HG03432 (cell line): ENCODE data around the gene GP2.
"Not testable (repeated sequence)": the region's sequence is repeated elsewhere in the genome, so short reads cannot be mapped to it uniquely, and the experiment has no call there.

Experiments used
- ATAC-seq: cut with Tn5 transposase; IDR thresholded peaks from one replicate; pipeline ENCODE4 v1.9.1; 2021; ENCODE audit warnings: mild to moderate bottlenecking, moderate library complexity; ENCODE audit not compliant: unreplicated experiment

The GP2 gene

DNA sequence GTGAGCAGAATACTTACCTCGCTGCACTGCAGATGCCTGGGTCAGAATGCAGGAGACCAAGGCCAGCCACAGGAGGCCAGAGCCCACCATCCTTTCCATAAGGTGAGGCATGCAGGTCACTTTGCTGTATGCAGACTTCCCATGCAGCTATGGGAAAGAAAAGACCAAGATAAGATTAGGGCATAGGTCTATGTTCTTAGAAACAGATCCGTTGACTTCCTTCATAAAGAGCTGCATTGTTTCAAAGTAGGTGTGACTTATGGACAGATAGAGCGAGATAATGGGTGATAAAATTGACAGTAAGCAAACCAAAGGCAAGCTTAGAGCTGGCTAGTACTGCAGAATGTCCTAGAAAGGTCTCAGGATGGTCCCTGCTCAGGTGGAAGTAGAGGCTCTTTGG is 992 bp downstream of the GP2 start:
- no peak for ATAC-seq

DNA sequence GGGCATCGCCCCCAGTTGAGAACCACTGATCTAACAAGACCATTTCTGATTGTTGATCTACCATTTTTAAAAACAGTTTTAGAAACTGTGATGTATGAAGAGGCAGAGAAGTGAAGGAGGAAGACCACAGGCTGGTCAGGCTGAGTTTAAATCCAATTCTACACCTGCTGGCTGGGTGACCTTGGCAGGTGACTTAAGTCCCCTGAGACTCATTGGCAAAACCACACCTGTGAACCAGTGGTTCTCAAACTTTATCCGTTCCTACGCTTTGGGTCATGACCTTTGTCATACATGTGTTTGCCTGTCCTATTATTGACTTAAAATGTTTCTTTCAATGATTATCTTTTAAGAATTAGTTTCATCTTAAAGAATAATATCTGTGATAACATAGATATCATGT is 2.3 kb downstream of the GP2 start:
- no peak for ATAC-seq

DNA sequence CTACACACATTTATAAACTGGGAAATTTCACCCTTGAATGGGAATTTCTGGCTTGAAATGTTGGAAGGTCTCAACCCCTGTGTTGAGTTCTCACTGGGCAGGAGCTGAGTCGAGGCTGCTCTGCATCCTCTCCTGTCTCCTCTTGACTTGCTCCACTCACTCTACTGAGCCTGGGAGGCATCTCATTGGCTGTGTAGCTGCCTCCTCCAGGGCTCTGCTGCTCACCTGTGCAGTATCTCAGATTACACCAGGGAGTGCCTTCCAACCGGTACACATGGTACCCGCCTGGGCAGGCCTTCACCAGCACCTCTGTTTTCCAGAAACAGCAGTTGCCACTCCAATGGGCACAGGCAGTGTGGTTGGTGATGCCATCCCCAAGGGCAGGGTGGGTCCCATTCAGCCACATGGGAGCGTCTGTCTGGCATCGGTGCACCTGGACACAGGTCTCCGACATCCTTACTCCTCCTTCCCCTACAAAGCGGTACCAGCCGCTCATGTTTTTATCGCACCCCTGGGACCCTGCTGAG is 3.7 kb downstream of the GP2 start:
- no peak for ATAC-seq

DNA sequence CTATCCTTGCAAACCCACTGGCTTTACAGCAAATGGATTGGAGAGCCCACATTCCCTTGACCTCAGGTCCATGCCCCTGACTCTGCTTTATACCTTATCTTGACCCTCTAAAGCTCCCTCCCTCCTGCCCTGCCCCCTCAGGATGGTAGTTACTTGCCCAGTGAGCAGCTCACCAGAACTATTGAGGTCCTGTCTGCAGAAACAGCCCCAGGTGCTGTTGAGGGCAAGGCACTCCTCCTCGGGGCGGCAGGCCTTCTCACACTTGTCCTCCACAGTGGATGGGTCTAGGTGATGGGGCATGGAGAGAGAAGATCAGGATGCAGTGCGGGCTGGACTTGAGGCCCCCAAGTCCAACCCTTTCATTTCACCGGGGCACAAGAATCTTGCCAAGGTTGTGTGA is 4.6 kb downstream of the GP2 start:
- ATAC-seq, result no peak

DNA sequence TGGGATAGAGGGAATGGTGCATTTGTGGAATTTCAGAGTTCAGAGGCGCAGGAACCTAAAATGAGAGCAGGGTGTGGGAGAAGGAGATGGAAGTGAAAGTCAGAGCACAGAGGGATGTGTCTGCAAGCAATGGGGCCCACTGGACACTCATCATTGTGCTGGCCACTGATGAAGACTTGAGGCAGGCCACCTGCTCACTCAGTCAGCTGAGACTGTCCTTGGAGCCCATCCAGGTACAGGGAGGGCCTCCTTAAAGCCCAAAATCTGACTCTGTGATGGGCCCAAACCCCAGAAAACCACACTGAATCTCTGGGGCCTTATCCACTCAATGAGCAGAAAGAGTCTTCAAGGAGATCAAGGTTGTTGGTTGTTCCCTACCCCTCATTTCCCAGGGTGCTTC is 5.6 kb downstream of the GP2 start:
- ATAC-seq, result no peak

DNA sequence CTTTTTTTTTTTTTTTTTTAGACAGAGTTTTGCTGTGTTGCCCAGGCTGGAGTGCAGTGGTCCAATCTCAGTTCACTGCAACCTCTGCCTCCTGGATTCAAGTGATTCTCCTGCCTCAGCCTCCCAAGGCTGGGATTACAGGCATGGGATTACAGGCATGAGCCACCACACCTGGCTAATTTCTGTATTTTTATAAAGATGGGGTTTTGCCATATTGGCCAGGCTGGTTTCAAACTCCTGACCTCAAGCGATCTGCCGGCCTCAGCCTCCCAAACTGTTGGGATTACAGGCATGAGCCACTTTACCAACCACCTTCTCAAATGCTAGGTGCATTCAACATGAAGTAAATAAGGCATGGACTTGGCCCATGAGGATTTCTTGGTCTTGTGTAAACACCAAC is 6.3 kb downstream of the GP2 start:
- not testable (repeated sequence) for ATAC-seq

DNA sequence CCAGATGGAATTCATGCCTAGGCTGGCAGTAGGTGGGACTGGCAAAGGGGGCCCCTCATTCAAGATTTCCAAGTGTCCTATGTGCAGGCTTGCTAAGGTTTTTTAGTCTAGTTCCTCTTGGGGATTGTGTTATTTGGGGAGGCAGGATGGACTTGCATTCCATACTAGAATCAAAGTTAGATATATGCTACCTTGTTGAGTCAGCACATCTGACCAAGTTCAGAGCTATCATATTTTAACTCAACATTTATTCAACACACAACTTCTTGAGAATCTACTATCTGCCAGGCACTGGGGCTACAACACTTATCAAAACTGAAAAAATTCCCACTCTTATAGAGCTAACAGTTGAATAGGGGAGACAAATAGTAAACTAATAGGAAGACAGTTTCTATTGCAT is 6.7 kb downstream of the GP2 start:
- ATAC-seq, result no peak

DNA sequence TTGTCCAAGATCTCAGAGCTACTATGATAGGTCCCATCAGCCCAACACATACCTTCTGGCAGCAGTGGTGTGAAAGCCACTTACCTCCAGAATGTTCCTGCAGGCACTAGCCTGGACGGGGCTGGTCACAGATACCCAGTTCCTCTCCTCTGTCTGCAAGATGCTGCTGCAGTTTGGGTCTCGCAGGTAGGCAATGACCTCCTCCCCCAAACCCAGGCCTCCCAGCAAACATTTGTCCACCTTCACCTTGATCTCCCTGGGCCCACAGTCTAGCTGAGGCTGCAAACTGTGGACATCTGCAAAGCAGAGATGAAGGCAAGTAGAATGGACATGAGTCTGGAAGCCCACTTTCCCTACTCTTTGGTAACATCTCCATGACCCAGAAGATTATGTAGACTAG is 7.1 kb downstream of the GP2 start:
- ATAC-seq, result no peak

DNA sequence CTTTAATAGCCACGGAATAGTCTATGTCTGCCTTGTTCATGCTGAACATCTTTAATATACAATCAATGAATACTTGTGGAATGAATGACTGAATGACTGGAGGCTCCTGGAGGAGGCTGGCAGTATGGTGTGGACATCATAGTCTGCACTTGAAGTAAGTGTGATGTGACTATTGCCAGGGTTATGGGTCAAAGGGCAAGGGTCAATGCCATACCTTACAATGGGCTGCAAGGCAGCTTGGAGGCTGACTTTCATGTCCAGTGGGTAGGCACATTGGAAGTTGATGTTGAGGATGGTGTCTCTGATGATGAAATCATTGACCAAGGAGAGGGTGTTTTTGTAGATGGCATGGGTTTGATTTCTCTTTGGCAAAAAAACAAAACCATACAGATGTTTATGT is 7.9 kb downstream of the GP2 start:
- ATAC-seq, result no peak

DNA sequence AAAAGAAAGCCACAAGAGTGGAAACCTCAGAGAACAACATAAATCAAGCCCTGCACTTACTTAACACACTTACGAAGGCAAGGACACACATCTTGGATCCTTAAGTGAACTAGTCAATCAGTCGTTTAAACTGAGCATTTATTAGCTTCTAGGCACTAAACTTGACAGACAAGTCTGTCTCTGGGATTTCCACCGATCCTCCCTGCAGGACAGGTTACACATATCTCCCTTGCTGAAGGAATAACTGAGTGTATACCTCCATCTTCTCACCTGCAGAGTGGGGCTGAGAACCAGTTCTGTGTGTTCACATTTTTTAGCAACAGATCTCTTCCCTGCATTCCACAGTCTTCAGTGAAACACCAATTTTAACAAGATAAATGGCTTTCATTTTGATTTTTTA is 8.9 kb downstream of the GP2 start:
- ATAC-seq, result no peak

DNA sequence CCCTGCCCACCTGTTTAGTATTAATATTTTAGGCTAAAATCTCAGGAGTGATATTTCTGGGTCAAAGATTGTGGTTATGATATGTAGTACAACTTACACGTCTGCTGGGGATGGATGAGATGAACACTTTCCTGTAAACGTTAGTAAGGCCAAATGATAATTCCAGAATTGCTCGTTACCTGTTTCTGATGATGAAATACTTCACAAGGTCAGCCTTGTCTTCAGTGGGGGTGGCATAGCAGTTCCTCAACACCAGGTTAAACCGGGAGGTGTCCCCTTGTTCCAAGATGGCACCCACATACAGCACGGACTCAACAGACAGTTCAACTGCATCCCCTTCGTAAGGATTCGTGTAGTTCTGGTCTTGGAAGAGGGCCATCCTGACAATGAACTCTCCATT is 9.3 kb downstream of the GP2 start:
- ATAC-seq, result no peak

DNA sequence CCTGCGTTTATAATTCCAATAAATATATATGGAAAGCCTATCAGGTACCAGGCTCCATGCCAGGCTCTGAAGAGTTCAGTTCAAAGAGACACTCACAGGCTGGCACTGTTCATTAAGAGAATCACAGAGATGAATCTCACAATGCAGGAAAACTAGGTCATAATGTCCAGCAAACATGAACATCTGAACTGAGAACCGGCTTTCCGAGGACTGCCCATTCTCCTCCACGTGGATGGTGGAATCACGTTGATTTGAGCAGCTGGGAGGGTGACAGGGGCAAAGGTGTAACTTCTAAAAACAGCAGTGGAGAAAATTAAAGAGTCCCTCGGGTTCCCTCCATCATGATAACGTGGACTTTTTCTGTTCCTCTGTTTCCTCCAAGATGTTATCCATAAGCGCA is 10.2 kb downstream of the GP2 start:
- no peak for ATAC-seq

DNA sequence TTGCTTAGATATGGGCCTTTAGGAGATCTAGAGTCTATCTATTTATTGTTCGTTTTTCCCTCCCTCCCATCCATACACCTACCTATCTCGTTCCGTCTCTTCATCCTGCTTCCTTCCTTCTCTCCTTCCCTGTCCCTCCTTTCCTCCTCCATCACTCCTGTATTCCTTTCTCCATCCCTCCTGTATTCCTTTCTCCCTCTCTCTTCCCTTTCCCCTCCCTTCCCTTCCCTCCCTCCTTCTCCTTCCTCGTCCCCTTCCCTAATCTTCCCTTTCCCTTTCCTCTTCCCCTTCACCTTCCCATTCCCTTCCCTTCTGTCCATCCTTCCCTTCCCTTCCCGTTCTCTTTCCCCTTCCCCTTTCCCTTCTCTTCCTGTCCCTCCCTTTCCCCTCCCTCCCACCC is 10.6 kb downstream of the GP2 start:
- ATAC-seq, result no peak

DNA sequence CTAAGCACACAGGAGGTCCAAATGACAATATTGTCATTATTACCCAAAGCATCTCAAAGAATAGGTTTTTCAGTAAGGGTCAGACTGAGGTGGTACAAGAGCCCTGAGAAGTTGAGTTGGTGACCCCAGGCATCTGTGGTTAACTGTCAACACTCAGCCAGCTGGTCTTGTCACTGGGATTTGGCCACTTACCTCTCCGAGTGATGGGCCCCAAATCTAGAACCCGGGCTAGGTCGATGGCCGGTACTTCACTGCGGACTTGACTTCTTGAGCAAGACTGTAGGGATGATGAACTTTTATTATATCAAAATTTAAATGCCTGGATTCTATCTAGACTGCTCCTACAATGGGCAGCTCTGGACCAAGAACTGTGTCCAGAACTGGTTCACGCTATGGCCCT is 11.5 kb downstream of the GP2 start:
- no peak for ATAC-seq

DNA sequence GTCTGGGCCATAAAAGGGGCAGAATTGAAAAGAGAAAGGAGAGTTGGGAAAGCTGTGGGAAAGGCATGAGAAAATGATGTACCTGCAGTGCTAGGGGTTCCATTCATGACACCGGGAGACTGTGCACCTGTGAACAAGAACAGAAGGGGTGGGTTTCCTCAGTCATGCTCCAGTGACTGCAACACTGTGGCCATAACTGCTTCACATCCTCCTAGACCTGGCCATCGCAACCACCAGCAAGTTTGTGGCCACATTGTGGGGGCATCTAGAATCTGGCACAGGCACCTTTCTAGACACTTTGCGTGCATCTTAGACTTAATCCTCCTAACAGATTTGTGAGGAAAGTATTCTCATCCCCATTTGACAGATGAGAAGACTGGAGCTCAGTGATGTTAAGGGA is 12.7 kb downstream of the GP2 start:
- ATAC-seq, result no peak

DNA sequence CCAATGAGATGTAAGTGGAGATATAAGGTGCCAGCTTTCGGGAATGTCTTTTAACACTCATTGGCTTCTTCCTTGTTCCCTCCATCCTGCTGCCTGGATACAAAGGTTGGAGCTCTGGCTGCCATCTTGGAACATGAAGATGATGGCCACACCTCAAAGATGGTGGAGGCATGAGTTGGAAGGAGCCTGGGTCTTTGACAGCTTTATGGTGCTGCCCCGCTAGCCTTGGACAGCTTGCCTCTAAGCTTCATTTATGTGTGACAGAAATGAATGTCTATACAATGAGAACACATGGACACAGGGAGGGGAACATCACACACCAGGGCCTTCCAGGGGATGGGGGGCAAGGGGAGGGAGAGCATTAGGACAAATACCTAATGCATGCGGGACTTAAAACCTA is 13.6 kb downstream of the GP2 start:
- no peak for ATAC-seq

DNA sequence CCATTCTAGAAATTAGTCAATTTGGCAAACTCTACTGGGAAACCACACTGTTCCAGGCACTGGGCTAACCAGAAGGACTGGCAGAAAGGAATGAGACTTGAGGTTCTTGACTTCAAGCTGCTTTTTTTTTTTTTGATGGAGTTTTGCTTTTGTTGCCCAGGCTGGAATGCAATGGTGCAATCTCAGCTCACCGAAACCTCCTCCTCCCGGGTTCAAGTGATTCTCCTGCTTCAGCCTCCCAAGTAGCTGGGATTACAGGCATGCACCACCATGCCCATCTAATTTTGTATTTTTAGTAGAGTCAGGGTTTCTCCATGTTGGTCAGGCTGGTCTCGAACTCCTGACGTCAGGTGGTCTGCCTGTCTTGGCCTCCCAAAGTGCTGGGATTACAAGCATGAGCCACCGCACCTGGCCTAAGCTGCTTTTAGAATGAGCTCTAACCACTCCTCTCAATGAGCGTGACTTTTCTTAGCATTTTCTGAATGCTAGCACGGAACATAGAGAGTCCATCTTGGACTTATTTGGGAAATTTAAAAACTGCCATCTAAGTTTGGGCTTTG is 14.7 kb downstream of the GP2 start:
- not testable (repeated sequence) for ATAC-seq

DNA sequence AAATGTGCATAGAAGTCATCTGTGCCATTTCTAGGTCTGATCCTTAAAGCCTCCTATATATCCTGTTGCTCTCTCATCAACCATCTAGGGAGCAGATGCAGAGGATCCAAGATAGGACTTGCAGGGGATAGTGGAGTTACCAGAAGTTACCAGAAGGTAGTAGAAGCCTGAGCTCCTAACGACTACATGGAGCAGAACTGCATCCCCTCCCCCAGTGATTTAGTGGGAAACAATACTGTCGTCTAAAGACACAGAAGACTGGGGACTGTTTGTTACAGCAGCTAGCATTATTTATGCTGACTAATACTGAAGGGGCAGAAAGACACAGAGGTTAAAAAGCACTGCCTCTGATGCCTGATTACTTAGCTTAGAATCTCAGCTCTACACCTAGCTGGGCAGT is 15.8 kb downstream of the GP2 start:
- ATAC-seq, result no peak

DNA sequence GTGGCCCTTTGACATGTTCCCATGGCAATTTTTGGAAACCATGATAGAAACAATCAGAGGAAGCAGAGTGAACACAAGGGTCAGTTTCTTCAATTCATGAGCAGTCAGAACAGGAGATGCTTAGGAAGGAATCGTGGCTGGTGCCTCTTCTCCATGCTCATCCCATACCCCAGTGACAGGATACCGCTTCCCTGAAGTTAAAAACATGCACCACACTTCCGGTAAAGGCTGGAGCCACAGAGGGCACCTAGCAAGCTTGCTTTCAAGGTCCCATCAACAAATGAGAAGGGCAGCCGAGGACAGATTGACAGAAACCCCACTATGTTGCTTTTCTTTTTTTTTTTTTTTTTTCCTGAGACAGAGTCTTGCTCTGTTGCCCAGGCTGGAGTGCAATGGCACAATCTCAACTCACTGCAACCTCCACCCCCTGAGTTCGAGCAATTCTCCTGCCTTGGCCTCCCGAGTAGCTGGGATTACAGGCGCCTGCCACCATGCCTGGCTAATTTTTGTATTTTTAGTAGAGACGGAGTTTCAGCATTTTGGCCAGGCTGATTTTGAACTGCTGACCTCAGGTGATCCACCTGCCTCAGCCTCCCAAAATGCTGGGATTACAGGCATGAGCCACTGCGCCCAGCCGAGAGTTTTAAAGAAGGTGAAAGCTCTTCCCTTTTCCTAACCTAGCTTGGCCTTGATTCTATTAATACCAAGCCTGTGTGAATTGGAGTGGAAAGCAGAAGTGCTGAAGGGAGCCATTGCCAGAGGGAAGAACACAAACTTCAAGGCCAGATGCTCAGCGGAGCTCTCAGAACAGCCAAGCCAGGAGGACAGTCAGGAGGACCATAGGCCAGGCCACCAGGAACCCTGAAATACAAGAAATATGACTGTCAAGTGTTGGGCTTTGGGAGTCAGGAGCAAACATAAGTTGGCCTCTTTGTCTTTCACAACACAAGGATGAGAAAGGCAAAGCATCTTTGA is 16.6 kb downstream of the GP2 start:
- no peak for ATAC-seq

DNA sequence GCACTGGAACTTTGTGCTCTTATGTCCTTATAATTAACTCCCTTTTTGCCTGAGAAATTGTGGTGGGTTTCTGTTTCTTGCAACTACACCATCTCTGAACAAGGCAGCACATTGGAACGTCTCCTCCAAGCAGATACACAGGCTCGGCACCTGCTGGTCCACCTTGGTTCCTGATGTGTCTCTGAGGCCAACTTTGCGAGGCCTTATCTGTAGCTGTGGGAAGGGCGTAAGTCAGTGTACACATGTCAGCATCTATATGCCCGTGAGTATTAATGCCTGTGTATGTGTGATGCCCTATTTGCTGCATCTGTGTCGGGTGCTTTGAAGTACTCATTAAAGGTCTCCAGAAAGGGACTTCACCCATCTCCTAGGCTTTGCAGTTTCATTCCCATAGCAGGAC is 17.5 kb downstream of the GP2 start:
- no peak for ATAC-seq

DNA sequence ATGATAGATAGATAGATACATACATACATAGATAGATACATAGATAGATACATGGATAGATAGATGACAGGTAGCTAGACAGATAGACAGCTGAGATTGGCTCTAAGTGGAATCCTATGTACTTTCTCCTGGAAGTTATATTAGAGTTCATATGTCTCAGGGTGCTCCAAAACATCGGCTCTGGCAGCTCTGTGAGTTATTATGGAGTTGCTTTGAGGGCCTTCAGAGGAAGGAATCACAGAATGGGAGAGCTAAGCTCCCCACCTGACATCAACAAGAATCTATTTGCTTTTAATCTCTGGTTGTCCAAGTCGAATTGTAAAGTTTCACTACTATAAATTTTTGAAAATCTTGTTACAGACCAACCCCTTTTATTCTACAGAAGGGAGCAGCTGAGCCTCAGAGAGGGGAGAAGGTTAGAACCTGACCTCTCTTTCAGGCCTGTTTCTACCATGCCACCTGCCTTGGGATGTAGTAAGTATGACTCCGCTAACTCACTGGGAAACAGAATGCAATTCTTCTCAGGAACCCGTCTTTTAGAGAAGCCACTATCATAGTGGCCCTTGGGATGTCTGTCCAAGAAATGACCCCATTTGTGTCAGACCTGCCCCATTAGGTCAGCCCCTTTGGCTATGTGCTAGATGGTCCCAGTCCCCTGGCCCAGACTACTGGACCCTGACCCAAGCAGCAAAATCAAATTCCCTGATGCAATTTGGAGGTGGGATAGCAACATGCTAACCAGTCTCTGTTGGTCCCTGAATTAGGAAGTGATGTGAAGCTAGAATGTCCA is 18.3 kb downstream of the GP2 start:
- no peak for ATAC-seq

DNA sequence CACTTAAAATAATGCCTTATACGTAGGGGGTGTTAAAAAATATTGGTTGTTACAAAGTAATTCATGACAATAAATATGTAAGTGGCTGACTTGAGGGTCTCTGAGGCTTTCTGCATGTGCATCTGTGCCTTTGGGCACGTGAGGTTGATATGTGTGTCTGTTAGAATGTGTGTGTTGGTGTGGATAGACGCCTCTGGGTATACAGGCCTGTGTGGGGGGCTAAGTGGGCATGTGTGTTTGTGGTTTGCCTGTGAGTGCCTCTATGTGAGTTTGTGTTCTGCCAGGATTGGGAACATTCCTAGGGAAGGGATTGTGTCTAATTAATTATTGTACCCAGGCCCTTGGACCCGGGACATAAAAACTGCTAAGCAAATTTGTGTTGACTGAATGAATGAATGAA is 19.0 kb downstream of the GP2 start:
- ATAC-seq, result no peak
